ENCODE measurements around the gene TXNDC11. TPM values are rescaled to one million over a fixed set of nuclear protein-coding genes. Genes with fewer than 3 reads are reported as not detected.

The TXNDC11 gene
- total RNA-seq, 2 donors from 2014 or later, result 75.0 to 96.9 TPM

DNA sequence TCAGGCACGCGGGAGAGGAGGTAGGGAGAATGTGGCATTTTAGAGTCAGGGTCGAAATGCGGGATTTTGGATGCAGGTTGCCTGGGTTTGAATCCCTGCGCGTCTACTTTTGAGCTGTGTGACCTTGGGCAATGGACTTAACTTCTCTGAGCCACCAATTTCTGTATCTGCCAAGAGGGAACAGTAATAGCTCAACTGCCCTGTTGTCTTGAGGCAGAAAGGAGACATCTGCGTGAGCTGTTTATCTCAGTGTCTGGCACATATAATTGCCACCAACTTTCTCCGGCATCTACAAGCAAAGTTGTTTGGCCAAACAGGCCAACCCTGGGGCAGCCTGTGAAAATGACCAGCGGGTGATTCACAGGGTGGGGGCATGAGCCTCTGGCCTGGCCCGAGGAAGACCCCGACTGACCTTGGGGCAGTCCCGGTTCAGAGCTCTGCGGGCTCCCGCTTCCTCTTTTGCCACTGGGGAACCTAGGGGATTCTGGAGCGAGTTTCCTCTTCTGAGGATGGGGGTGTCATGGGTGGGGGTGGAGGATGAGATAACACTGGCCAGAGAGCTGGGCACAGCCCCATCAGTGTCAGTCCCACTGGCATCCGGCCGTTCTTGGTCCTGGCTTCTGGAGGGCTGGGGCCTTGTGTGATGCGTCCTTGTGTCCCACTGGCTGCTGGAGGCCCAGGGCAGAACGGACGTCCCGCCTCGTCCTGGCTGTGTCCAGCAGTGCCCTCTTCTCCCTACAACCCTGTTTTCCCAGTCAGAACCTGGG is 73.1 kb downstream of the TXNDC11 start:
- 22% methylated on average over 22 of the region's 22 CpGs for WGBS
- Histone ChIP-seq H3K4me3 (peak overlapping the region; percentile 88 to 89), H3K27me3 (replicated peaks; ENCODE audit: insufficient read depth) (no peaks in the 10 kb centered on the region), H3K4me1 (replicated peaks) (peaks cover 34% of the 10 kb centered on the region), H3K27ac (peak overlapping the region; percentile 69 to 74), H3K36me3 (no peaks in the 10 kb centered on the region), H3K9me3 (no peaks in the 10 kb centered on the region)
- intact Hi-C loops (cut with DNase I), result loop anchor here (5.0 to 10.0 kb wide), 2 partner anchors 43 to 125 kb away; partner anchors contain the start of gene ZC3H7A
- TF ChIP-seq POLR2A (IDR thresholded peaks at IDR 0.05) (no peak), POLR2AphosphoS5 (IDR thresholded peaks at IDR 0.05) (no peak), CTCF (IDR thresholded peaks at IDR 0.05) (no peak)
- DNase-seq (ENCODE audit: low spot score), result no peak

GRCh38 chr16:11668623-11669379 is 73.9 kb downstream of the TXNDC11 start:
- TF ChIP-seq CTCF (IDR thresholded peaks at IDR 0.05), result no peak
- TF ChIP-seq POLR2AphosphoS5 (IDR thresholded peaks at IDR 0.05), result no peak
- TF ChIP-seq POLR2A (IDR thresholded peaks at IDR 0.05), result no peak
- Histone ChIP-seq H3K36me3 (no peaks in the 10 kb centered on the region), H3K4me1 (replicated peaks) (peaks cover 30% of the 10 kb centered on the region), H3K27me3 (replicated peaks; ENCODE audit: insufficient read depth) (no peaks in the 10 kb centered on the region), H3K9me3 (no peaks in the 10 kb centered on the region), H3K4me3 (peak overlapping the region; percentile 88 to 89), H3K27ac (peak overlapping the region; percentile 69 to 74)
- DNase-seq (ENCODE audit: low spot score), result no peak
- 2% methylated on average over 70 of the region's 97 CpGs for WGBS
- intact Hi-C loops (cut with DNase I), result loop anchor here (10.0 kb wide), 1 partner anchor 126 kb away; the partner anchor contains the start of gene ZC3H7A

DNA sequence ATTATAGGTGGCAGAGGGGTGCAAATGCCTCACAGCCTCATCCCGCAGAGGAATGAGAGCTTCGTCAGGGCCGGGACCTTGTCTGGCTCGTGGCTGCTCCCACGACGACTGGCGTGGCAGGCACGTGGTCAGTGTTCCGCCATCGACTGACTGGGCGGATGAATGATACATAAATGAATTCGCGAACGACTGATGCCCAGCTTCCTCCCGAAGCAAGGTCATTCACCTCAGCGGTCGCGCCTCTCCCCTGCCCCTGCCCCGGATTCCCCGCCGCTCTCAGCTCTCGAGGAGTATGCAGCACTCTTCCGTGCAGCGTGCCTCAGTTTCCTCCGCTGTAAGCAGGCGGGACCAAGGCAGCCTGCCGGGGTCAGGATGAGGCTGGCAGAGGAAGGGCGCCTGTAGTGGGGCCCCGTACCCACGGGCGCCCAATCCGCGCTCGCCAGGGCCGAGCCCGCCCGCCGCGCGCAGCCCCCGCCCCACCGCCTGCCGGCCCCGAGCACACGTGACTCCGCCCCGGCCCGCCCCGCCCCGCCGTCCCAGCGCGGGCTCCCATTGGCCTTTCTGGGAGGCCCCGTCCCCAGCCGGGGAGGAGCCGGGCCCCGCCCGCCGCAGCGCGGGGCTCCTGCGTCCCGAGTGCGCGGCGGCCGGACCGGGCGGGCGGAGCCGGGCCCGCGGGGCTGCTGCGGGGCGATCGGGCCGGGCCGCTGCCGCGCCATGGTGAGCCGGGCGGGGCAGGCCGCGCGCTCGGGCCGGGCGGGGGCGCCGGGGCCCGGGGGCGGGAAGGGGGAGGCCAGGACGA is 74.6 kb downstream of the TXNDC11 start, which contains the start of gene SNN:
Gene SNN, plus strand, starts transcription at position 632 of the 799 bp plus-strand sequence. CDS start 7,605 bp downstream, outside the sequence.
- Histone ChIP-seq H3K27me3 (replicated peaks; ENCODE audit: insufficient read depth) (no peaks in the 10 kb centered on the region), H3K27ac (peak within 1 kb of the TSS; percentile 69 to 74), H3K4me3 (peak within 1 kb of the TSS; percentile 88 to 89), H3K36me3 (no peaks in the 10 kb centered on the region), H3K9me3 (no peaks in the 10 kb centered on the region), H3K4me1 (replicated peaks) (peaks cover 23% of the 10 kb centered on the region)
- intact Hi-C loops (cut with DNase I), result loop anchor here (10.0 kb wide), 1 partner anchor 127 kb away; the partner anchor contains the start of gene ZC3H7A
- peak; percentile 86 for DNase-seq (ENCODE audit: low spot score)
- 20% methylated on average over 28 of the region's 93 CpGs for WGBS
- TF ChIP-seq CTCF (IDR thresholded peaks at IDR 0.05), result no peak
- TF ChIP-seq POLR2A (IDR thresholded peaks at IDR 0.05), result peak; percentile 25
- no peak for TF ChIP-seq POLR2AphosphoS5 (IDR thresholded peaks at IDR 0.05)

DNA sequence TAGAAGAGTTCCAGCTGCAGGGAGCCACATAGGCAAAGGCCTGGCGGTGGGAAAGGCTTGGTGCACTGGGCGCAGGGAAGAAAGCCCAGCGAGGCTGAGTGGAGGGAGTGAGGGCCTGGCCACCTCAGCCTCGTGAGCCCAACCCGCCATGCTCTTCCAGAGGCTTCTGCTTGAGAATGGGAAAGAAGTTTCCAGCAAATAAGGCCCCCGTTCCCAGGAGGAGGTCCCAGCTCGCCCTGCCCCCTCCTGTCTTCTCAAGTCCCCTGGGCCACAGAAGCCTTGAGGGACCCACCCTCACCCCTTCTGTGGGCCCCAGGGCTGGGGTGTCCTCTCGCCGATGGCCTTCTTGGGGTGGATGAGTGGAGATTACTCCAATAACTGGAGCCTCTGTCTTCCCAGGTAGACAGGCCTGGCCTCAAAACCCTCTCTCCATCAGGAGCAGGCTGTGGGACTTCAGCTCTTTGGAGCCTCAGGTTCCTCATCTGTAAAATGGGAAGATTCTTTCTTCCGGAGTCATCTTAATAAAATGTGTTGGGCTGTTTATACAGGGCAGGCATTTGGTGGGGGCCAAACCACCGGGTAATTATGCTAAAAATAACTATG is 75.3 kb downstream of the TXNDC11 start:
- TF ChIP-seq POLR2A (IDR thresholded peaks at IDR 0.05) (no peak), POLR2AphosphoS5 (IDR thresholded peaks at IDR 0.05) (no peak), CTCF (IDR thresholded peaks at IDR 0.05) (no peak)
- no peaks in the 10 kb centered on the region for H3K36me3 ChIP-seq
- WGBS, result 84% methylated on average over 11 of the region's 11 CpGs
- H3K27ac ChIP-seq, result no peak overlapping the region
- no peaks in the 10 kb centered on the region for H3K27me3 ChIP-seq (replicated peaks; ENCODE audit: insufficient read depth)
- H3K4me1 ChIP-seq (replicated peaks), result peaks cover 16% of the 10 kb centered on the region
- intact Hi-C loops (cut with DNase I), result loop anchor here (10.0 kb wide), 1 partner anchor 127 kb away; the partner anchor contains the start of gene ZC3H7A
- no peaks in the 10 kb centered on the region for H3K9me3 ChIP-seq
- no peak for DNase-seq (ENCODE audit: low spot score)
- H3K4me3 ChIP-seq, result peak overlapping the region in 1 of 2 donors; percentile 43

Data from prostate gland (tissue), 2 donors.